ENCODE results near the gene EXOC3L4.

DNA sequence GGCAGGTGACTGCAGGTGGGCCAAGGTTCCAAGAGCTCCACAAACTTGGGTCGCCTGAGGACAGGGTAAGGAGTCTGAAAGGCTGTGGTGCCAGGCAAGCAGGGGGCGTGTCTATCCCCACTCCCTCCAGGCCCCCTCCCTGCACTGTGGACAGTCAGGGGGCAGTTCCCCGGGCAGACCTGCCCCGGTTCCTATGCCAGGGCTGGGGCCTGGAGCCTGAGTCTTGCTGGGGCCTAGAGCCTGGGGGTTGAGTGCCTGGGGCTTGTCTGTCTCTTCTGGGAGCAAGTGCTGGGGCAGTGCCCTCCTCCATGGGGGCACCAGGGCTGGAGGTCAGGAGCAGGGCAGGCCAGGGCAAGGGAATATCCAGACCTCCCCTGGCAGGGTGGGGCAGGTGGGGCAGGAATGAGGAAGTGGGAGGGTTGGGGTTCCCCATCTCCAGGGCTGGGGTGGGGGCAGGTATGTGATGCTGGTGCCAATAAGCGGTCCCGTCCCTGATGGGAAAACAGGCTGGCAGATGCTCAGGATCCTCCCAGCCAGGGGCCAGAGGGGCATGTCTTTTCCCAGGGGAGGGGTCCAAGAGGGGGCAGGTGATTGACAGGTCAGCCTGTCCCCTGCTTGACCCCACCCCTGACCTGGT lies 16.8 kb downstream of the EXOC3L4 start:
- TF ChIP-seq CTCF (IDR thresholded peaks at IDR 0.05) = no peak
- no peak for TF ChIP-seq POLR2A (IDR thresholded peaks at IDR 0.05)

All from lower leg skin (tissue), 3 donors.